ENCODE measurements around the gene FMN1.

The FMN1 gene

DNA sequence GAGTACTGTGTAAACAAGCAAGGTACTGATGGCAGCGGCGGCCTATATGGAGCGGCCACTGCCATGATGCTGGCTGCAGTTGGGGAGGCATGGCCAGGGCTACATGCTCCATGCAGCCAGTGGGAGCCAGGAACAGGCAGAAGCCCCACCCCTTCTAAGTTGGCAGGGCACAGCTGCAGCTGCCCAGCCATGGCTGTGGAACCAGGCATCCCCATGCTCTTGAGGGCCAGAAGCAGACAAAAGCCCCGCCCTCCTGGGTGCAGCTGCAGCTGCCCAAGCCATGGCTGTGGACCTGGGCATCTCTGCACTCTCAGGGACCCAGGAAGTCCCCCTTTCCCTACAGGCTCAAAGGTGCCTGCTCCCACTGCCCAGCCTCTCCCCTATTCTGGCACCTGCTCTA lies 150.9 kb downstream of the FMN1 start:
- Histone ChIP-seq H3K36me3 (ENCODE audit: insufficient read depth) (no peaks in the 10 kb centered on the region), H4K20me1 (ENCODE audit: insufficient read depth) (no peaks in the 10 kb centered on the region), H3K27ac (no peak overlapping the region), H3K4me1 (ENCODE audit: low read depth, poor library complexity, severe bottlenecking) (peaks cover 32% of the 10 kb centered on the region), H3K79me2 (ENCODE audit: insufficient read depth, low read depth) (no peaks in the 10 kb centered on the region; the same call in 1 of the 2 replicates), H2AFZ (ENCODE audit: low read depth) (no peak overlapping the region), H3K9ac (no peak overlapping the region), H3K4me2 (no peak overlapping the region), H3K27me3 (ENCODE audit: insufficient read depth, low read depth) (no peaks in the 10 kb centered on the region), H3K4me3 (IDR thresholded peaks at IDR 0.05; ENCODE audit: insufficient read depth, low read depth, low read length) (no peak overlapping the region)
- TF ChIP-seq, protein P1, sequence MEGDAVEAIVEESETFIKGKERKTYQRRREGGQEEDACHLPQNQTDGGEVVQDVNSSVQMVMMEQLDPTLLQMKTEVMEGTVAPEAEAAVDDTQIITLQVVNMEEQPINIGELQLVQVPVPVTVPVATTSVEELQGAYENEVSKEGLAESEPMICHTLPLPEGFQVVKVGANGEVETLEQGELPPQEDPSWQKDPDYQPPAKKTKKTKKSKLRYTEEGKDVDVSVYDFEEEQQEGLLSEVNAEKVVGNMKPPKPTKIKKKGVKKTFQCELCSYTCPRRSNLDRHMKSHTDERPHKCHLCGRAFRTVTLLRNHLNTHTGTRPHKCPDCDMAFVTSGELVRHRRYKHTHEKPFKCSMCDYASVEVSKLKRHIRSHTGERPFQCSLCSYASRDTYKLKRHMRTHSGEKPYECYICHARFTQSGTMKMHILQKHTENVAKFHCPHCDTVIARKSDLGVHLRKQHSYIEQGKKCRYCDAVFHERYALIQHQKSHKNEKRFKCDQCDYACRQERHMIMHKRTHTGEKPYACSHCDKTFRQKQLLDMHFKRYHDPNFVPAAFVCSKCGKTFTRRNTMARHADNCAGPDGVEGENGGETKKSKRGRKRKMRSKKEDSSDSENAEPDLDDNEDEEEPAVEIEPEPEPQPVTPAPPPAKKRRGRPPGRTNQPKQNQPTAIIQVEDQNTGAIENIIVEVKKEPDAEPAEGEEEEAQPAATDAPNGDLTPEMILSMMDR (conservative IDR thresholded peaks at IDR 0.05; ENCODE audit: low read depth, low read length): no peak

DNA sequence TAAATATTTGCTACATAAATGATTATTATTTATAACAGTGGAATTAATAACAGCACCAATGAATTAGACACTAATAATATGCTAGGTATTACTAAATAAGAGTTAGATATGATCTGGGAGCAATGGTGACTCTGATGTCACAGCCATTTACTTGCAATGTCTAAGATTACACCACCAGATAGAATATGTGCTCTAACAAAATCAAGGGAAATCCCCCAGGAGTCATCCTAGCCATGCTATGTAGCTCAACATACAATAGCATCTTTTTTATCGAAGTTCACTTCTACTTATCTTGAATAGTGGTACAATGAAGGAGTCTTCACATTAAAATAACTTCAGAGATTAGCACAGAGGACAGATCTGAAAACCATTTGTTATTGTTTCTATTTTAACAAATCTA lies 154.0 kb downstream of the FMN1 start:
- Histone ChIP-seq H4K20me1 (ENCODE audit: insufficient read depth) (no peaks in the 10 kb centered on the region), H3K79me2 (ENCODE audit: insufficient read depth, low read depth) (no peaks in the 10 kb centered on the region; the same call in 1 of the 2 replicates), H3K36me3 (ENCODE audit: insufficient read depth) (no peaks in the 10 kb centered on the region), H3K27ac (no peak overlapping the region), H3K4me1 (ENCODE audit: low read depth, poor library complexity, severe bottlenecking) (peaks cover 3% of the 10 kb centered on the region), H3K4me3 (IDR thresholded peaks at IDR 0.05; ENCODE audit: insufficient read depth, low read depth, low read length) (no peak overlapping the region), H3K9ac (no peak overlapping the region), H3K27me3 (ENCODE audit: insufficient read depth, low read depth) (no peaks in the 10 kb centered on the region), H3K4me2 (no peak overlapping the region), H2AFZ (ENCODE audit: low read depth) (no peak overlapping the region)
- TF ChIP-seq, protein P1 (conservative IDR thresholded peaks at IDR 0.05; ENCODE audit: low read depth, low read length): no peak

DNA sequence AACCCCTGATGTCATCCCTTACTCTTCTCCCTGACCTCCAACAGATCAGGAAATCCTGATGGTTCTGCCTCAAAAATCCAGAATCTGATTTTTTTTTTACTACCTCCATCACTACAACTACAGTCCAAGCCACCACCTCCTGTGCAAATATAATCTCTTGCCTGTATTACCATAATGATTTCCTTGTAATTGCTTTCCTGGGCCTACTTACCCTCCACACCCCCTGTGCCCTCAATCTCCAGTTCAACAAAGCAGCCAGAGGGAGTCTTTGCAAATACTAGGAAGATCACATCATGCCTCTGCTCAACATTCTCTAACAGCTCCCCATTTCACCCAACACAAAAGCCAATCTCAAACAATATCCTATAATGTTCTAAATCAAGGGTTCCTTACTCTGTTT lies 159.9 kb downstream of the FMN1 start:
- H4K20me1 ChIP-seq (ENCODE audit: insufficient read depth): no peaks in the 10 kb centered on the region
- H3K4me3 ChIP-seq (IDR thresholded peaks at IDR 0.05; ENCODE audit: insufficient read depth, low read depth, low read length): no peak overlapping the region
- no peak overlapping the region for H3K4me2 ChIP-seq
- no peak overlapping the region for H3K9ac ChIP-seq
- H3K36me3 ChIP-seq (ENCODE audit: insufficient read depth): no peaks in the 10 kb centered on the region
- TF ChIP-seq, protein P1 (conservative IDR thresholded peaks at IDR 0.05; ENCODE audit: low read depth, low read length): no peak
- no peaks in the 10 kb centered on the region for H3K27me3 ChIP-seq (ENCODE audit: insufficient read depth, low read depth)
- H2AFZ ChIP-seq (ENCODE audit: low read depth): no peak overlapping the region
- H3K27ac ChIP-seq: no peak overlapping the region
- H3K4me1 ChIP-seq (ENCODE audit: low read depth, poor library complexity, severe bottlenecking): peaks cover 11% of the 10 kb centered on the region
- no peaks in the 10 kb centered on the region for H3K79me2 ChIP-seq (ENCODE audit: insufficient read depth, low read depth)

DNA sequence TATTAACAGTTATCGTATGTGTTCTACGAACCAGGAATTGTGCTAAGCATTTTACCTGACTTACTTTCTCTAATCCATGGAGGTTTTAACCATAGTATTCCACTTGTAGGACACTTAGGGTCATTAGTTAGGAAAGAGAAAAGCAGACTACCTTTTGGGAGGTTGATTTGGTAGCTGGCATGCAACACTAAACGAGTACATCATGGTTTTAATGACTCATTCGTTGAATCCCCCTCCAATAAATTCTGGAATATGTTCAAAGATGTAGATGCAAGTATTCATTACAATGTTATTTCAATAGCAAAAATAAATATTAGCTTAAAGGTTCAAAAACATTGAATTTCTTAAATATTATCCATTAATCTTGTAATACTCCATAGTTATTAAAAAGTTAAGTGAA lies 162.5 kb downstream of the FMN1 start:
- Histone ChIP-seq H3K4me2 (no peak overlapping the region), H3K4me3 (IDR thresholded peaks at IDR 0.05; ENCODE audit: insufficient read depth, low read depth, low read length) (no peak overlapping the region), H2AFZ (ENCODE audit: low read depth) (no peak overlapping the region), H3K9ac (no peak overlapping the region), H3K4me1 (ENCODE audit: low read depth, poor library complexity, severe bottlenecking) (peaks cover 23% of the 10 kb centered on the region), H4K20me1 (ENCODE audit: insufficient read depth) (no peaks in the 10 kb centered on the region), H3K36me3 (ENCODE audit: insufficient read depth) (no peaks in the 10 kb centered on the region), H3K79me2 (ENCODE audit: insufficient read depth, low read depth) (no peaks in the 10 kb centered on the region), H3K27me3 (ENCODE audit: insufficient read depth, low read depth) (no peaks in the 10 kb centered on the region), H3K27ac (no peak overlapping the region)
- TF ChIP-seq, protein P1 (conservative IDR thresholded peaks at IDR 0.05; ENCODE audit: low read depth, low read length): no peak
